ENCODE data around the gene VPS13D.

DNA sequence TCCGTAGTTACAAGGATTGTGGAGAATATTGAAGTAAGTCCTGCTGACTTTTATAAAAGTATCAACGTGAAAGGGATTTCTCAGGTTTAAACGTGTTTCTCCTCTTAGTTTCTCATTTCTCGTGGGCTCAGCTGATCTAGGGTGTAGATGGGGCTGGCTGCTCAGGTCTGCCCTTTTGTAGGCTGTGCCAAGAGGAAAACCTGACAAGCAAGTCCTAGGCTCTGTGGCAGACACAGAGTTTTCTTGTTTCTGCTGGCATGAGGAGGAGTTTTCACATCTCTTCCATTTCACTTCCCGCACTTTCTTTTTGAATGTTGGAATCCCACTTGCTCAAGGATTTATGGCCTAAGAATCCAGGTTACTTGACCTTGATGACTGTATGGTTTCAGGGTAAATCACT is 14.8 kb downstream of the VPS13D start:
- TF ChIP-seq, protein P1, sequence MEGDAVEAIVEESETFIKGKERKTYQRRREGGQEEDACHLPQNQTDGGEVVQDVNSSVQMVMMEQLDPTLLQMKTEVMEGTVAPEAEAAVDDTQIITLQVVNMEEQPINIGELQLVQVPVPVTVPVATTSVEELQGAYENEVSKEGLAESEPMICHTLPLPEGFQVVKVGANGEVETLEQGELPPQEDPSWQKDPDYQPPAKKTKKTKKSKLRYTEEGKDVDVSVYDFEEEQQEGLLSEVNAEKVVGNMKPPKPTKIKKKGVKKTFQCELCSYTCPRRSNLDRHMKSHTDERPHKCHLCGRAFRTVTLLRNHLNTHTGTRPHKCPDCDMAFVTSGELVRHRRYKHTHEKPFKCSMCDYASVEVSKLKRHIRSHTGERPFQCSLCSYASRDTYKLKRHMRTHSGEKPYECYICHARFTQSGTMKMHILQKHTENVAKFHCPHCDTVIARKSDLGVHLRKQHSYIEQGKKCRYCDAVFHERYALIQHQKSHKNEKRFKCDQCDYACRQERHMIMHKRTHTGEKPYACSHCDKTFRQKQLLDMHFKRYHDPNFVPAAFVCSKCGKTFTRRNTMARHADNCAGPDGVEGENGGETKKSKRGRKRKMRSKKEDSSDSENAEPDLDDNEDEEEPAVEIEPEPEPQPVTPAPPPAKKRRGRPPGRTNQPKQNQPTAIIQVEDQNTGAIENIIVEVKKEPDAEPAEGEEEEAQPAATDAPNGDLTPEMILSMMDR (IDR thresholded peaks at IDR 0.05) = no peak
- no peak for TF ChIP-seq POLR2A (IDR thresholded peaks at IDR 0.05)

Data from Peyer's patch (tissue), 4 donors.